Nephron progenitor cell (in vitro differentiated cells): ENCODE results near the gene CPNE1.

ENCODE experiments used
- DNase-seq: peaks from one replicate; pipeline ENCODE4 v3.0.0; 2021
- H3K27ac Mint-ChIP-seq: 2 replicates; pipeline ENCODE4 v1.8.0; 2021; ENCODE audit warnings: mild to moderate bottlenecking, moderate library complexity, mixed read lengths
- H3K27me3 Mint-ChIP-seq: 2 replicates; pipeline ENCODE4 v1.8.0; 2021; ENCODE audit warnings: mild to moderate bottlenecking, low read depth, mixed read lengths; ENCODE audit not compliant: poor library complexity
- H3K36me3 Mint-ChIP-seq: 2 replicates; pipeline ENCODE4 v1.8.0; 2021; ENCODE audit warnings: low read depth, mixed read lengths
- H3K4me1 Mint-ChIP-seq: 2 replicates; pipeline ENCODE4 v1.8.0; 2021; ENCODE audit warnings: mixed read lengths
- H3K4me3 Mint-ChIP-seq: 2 replicates; pipeline ENCODE4 v1.8.0; 2021; ENCODE audit warnings: mild to moderate bottlenecking, moderate library complexity, mixed read lengths
- H3K9me3 Mint-ChIP-seq: 2 replicates; pipeline ENCODE4 v1.8.0; 2021; ENCODE audit warnings: mild to moderate bottlenecking, moderate library complexity, mixed read lengths
- TF ChIP-seq, protein P1 (sequence below): fragments of 200-600 bp; sonication (generic); IDR thresholded peaks from 2 replicates; pipeline ENCODE4 v1.5.0; 2021; ENCODE audit warnings: antibody characterized with exemption

The CPNE1 gene

DNA sequence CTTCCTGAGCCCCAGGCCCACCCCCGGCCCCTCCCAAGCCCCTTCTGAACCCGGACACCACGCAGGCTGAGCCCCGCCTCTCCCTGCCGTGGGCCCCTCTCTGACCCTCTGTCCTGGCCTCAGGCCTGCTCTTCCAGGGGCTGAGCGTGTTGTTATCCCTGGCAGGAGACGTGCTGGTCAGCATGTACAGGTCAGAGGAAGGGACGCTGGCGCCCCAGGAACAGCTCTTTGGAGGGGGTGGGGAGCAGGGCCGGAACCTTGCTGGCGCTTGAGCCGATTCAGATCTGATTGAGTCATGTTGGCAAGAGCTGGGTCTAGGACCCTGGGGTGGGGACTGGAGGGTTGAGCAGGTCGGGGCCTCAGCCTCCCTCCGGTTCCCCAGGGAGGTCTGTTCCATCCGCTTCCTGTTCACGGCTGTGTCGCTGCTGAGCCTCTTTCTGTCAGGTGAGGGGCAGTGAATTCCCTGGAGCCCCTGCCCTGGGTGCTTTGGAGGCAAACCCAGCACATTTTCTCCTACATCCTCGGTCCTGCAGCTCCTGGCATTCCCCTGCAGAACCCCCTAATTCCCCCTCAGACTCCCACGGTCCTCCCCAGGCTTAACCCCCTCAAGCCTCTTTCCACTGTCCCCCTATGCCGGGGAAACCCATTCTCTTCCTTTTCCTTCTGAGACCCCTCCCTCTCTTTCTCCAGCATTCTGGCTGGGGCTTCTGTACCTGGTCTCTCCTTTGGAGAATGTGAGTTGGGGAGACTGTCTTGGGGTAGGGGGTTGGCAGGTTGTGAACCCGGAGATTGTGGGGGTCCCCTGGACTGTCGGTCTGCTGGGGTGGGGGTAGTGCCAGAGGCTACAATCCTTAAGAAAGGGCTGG, 47.1 kb downstream of the CPNE1 start:
- H3K4me3 Mint-ChIP-seq: peak overlapping the region; percentile 91
- peak; percentile 51 for DNase-seq
- TF ChIP-seq, protein P1, sequence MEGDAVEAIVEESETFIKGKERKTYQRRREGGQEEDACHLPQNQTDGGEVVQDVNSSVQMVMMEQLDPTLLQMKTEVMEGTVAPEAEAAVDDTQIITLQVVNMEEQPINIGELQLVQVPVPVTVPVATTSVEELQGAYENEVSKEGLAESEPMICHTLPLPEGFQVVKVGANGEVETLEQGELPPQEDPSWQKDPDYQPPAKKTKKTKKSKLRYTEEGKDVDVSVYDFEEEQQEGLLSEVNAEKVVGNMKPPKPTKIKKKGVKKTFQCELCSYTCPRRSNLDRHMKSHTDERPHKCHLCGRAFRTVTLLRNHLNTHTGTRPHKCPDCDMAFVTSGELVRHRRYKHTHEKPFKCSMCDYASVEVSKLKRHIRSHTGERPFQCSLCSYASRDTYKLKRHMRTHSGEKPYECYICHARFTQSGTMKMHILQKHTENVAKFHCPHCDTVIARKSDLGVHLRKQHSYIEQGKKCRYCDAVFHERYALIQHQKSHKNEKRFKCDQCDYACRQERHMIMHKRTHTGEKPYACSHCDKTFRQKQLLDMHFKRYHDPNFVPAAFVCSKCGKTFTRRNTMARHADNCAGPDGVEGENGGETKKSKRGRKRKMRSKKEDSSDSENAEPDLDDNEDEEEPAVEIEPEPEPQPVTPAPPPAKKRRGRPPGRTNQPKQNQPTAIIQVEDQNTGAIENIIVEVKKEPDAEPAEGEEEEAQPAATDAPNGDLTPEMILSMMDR: peak; percentile 15
- H3K4me1 Mint-ChIP-seq: peaks cover 24% of the 10 kb centered on the region
- H3K27me3 Mint-ChIP-seq: peaks cover 14% of the 10 kb centered on the region
- H3K9me3 Mint-ChIP-seq: no peaks in the 10 kb centered on the region
- peaks cover 8% of the 10 kb centered on the region for H3K36me3 Mint-ChIP-seq
- H3K27ac Mint-ChIP-seq: peak overlapping the region; percentile 94

DNA sequence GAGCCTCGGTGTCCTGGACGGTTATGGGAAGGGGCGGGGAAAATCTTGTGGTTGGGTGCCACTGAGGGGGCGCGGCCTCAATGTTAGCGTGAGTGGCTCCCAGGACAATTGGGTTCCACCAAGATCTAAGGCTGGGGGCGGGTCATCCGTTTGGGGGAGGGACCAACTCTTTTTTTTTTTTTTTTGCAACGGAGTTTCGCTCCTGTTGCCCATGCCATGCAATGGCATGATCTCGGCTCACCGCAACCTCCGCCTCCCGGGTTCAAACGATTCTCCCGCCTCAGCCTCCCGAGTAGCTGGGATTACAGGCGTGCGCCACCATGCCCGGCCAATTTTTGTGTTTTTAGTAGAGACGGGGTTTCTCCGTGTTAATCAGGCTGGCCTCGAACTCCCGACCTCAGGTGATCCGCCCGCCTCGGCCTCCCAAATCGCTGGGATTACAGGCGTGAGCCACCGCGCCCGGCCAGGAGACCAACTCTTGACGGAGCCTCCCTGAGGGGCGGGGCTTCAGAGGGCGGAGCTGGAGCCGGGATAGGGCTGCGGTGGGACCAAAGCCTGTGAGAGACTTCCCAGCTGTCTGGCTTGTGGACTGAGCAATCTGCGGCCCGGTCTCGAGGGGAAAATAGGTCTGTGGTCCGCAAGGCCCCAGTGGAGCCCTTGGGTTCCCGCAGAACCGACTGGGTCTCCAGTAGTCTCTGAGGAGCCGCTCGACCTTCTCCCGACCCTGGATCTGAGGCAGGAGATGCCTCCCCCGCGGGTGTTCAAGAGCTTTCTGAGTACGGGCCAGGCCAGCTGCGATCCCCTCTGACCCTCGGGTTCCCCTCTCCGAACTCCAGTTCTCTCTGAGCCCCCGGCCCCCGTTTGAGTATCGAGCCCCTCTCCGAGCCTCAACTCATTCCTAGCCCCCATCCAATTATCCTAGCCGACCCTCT, 48.0 kb downstream of the CPNE1 start:
- Mint-ChIP-seq H3K4me1 (peaks cover 24% of the 10 kb centered on the region), H3K4me3 (peak overlapping the region; percentile 91), H3K27me3 (peaks cover 14% of the 10 kb centered on the region), H3K9me3 (no peaks in the 10 kb centered on the region), H3K27ac (peak overlapping the region; percentile 94), H3K36me3 (peaks cover 5% of the 10 kb centered on the region)
- peak; percentile 70 for DNase-seq
- TF ChIP-seq, protein P1: no peak

DNA sequence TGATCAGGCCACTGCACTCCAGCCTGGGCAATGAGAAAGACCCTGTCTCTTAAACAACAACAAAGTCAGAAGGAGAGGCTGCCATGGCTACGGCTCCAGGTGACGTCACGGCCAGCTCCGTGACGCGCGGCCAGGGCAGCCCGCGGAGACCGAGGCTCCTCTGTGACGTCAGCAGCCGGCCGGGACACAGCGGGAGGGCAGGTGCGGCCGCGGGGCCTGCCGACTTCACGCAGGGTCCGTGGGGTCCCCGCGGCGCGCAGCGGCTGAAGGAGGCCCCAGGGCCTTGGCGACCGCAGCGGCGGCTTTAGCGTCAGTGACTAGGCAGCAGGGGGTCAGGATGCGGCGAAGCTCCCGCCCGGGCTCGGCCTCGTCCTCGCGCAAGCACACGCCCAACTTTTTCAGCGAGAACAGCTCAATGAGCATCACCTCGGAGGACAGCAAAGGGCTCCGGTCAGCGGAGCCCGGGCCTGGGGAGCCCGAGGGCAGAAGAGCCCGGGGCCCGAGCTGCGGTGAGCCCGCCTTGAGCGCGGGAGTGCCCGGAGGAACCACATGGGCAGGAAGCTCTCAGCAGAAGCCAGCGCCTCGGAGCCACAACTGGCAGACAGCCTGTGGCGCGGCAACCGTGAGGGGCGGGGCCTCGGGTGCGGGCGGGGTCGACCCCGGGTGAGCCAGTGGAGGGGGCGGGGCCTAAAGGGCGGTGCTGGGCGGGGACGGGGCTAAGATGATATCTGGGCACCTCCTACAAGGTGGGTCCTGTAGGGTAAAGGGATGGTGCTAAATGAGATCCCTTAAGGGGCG, 48.8 kb downstream of the CPNE1 start, which contains the start of gene SPAG4:
Gene SPAG4 (plus strand): TSS at position 163 of the 798 bp plus-strand sequence. CDS start 175 bp downstream, at position 338.
- Mint-ChIP-seq H3K36me3 (no peaks in the 10 kb centered on the region), H3K27ac (peak within 1 kb of the TSS; percentile 97), H3K4me3 (peak within 1 kb of the TSS; percentile 91), H3K27me3 (peaks cover 14% of the 10 kb centered on the region), H3K4me1 (peaks cover 24% of the 10 kb centered on the region), H3K9me3 (no peaks in the 10 kb centered on the region)
- DNase-seq: peak; percentile 100
- TF ChIP-seq, protein P1: no peak

DNA sequence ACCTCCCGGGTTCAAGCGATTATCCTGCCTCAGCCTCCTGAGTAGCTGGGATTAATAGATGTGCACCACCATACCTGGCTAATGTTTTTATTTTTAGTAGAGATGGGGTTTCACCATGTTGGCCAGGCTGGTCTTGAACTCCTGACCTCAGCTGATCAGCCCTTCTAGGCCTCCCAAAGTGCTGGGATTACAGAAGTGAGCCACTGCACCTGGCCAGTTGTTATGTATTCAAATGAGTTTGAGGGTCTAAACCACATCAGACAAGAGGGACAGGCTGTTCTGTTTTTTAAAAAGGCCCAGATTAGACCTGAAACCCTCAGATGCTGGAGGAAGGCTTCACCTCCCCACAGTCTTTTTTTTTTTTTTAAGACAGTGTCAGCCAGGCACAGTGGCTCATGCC, 53.2 kb downstream of the CPNE1 start:
- DNase-seq: no peak
- Mint-ChIP-seq H3K4me3 (no peak overlapping the region), H3K4me1 (no peaks in the 10 kb centered on the region), H3K36me3 (no peaks in the 10 kb centered on the region), H3K27ac (no peak overlapping the region), H3K9me3 (no peaks in the 10 kb centered on the region), H3K27me3 (peaks cover 6% of the 10 kb centered on the region)
- TF ChIP-seq, protein P1: no peak

DNA sequence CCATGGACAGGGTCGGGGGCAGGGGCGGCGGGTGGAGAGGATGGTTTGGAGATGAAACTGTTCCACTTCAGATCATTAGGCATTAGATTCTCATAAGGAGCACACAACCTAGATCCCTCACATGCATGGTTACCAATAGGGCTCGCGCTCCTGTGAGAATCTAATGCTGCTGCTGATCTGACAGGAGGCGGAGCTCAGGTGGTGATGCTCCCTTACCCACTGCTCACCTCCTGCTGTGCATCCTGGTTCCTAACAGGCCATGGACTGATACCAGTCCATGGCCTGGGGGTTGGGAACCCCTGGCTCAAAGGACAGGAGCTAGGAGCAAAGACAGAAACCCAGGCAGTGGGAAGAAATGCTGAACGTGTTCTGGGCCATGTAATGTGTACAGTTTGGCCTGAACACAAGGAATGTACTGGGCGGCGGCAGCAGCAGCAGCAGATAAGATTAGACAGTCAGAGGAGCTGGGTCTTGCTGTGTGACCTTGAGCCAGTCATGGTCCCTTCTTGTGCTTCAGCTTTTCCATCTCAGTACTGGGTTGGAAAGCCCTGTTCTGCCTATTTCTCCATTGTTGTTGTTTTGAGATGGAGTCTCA, 53.8 kb downstream of the CPNE1 start:
- H3K9me3 Mint-ChIP-seq: no peaks in the 10 kb centered on the region
- H3K4me1 Mint-ChIP-seq: no peaks in the 10 kb centered on the region
- H3K36me3 Mint-ChIP-seq: no peaks in the 10 kb centered on the region
- no peak overlapping the region for H3K4me3 Mint-ChIP-seq
- no peak for DNase-seq
- TF ChIP-seq, protein P1: no peak
- peak overlapping the region; percentile 57 for H3K27ac Mint-ChIP-seq
- peaks cover 6% of the 10 kb centered on the region for H3K27me3 Mint-ChIP-seq
